IMR-90 (cell line): ENCODE measurements around the gene XRCC5.

Experiments used
- POLR2A ChIP-seq: IDR thresholded peaks from 2 replicates; pipeline ENCODE4 v1.6.1; 2012; ENCODE audit warnings: mild to moderate bottlenecking, low read depth, low read length
- TF ChIP-seq, protein P1 (sequence below): conservative IDR thresholded peaks from 2 replicates; pipeline ENCODE4 v1.5.1; 2012; ENCODE audit warnings: mild to moderate bottlenecking, low read depth, low read length, improper control_type of control experiment
- TF ChIP-seq, protein P2 (sequence below): fragments of 150-350 bp; IDR thresholded peaks from 2 replicates; pipeline ENCODE4 v1.6.1; 2017; ENCODE audit warnings: mild to moderate bottlenecking, antibody characterized with exemption, low read length, low read depth

DNA sequence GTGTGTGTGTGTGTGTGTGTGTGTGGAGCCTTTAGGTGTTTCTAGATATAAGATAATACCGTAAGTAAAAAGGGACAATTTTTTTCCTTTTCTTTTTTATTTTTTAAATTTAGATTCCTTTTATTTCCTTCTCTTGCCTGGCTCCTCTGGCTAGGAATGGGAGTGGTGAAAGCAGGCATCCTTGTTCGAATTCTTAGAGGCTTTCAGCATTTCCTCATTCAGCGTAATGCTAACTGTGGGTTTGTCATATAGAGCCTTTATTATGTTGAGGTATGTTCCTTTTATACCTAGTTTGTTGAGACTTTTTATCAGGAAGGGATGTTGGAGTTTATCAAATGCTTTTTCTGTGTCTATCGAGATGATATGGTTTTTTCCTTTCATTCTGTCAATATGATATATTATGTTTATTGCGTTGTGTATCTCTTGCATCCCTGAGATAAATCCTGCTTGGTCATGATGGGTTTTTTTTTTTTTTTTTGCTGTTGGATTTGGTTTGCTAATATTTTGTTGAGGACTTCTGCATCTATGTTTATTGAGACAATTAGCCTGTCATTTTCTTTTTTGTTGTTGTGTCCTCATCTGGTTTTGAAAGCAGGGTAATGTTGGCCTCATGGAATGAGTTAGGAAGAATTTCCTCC is 120.2 kb downstream of the XRCC5 start:
- TF ChIP-seq, protein P1, sequence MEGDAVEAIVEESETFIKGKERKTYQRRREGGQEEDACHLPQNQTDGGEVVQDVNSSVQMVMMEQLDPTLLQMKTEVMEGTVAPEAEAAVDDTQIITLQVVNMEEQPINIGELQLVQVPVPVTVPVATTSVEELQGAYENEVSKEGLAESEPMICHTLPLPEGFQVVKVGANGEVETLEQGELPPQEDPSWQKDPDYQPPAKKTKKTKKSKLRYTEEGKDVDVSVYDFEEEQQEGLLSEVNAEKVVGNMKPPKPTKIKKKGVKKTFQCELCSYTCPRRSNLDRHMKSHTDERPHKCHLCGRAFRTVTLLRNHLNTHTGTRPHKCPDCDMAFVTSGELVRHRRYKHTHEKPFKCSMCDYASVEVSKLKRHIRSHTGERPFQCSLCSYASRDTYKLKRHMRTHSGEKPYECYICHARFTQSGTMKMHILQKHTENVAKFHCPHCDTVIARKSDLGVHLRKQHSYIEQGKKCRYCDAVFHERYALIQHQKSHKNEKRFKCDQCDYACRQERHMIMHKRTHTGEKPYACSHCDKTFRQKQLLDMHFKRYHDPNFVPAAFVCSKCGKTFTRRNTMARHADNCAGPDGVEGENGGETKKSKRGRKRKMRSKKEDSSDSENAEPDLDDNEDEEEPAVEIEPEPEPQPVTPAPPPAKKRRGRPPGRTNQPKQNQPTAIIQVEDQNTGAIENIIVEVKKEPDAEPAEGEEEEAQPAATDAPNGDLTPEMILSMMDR = no peak
- TF ChIP-seq, protein P2, sequence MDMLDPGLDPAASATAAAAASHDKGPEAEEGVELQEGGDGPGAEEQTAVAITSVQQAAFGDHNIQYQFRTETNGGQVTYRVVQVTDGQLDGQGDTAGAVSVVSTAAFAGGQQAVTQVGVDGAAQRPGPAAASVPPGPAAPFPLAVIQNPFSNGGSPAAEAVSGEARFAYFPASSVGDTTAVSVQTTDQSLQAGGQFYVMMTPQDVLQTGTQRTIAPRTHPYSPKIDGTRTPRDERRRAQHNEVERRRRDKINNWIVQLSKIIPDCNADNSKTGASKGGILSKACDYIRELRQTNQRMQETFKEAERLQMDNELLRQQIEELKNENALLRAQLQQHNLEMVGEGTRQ = no peak
- TF ChIP-seq POLR2A = no peak
